Measurements from ENCODE around the gene LRMDA. TPM values are rescaled to one million over a fixed set of nuclear protein-coding genes. Genes with fewer than 3 reads are reported as not detected.

The LRMDA gene
- total and polyA plus RNA-seq, 2 of the 13 experiments (the other 11 are each of a cell fraction or from before 2014, with no cell fraction given) = 13.4 to 22.0 TPM

DNA sequence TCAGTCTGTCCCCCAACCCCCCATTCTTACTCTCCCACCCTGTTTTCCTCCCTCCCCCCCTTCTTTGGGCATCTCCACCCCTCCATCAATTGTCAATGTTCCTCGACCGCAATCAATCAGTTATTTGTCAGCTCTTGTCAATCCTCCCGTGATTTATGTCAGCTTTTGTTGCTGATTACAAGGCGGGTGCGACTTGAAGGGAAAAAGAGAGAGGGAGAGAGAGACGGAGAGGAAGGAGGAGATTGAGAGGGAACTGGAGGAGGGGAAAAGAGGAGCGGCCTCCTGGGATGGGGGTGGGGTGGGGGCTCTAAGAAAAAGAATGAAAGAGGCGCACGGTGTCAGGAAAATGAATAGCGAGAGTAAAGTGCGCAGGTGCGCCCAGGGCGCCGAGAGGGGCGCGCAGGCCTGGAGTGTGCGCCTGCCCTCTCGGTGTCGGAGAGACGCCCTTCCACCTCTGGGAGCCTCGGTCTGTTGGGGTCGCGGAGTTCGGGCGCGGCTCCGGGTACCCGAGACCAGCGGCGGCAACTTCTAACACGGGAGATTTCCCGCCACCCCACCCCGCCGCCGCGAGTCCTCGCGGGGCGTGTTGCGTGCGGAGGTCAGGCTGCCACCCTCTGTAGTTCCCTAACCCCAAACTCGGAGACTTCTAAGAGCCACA lies 28.8 kb upstream of the LRMDA start (continued):
- TF ChIP-seq, protein P1, sequence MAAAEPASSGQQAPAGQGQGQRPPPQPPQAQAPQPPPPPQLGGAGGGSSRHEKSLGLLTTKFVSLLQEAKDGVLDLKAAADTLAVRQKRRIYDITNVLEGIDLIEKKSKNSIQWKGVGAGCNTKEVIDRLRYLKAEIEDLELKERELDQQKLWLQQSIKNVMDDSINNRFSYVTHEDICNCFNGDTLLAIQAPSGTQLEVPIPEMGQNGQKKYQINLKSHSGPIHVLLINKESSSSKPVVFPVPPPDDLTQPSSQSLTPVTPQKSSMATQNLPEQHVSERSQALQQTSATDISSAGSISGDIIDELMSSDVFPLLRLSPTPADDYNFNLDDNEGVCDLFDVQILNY (CRISPR knock-in tag; conservative IDR thresholded peaks at IDR 0.05) = no peak
- TF ChIP-seq ZNF672 (CRISPR knock-in tag; IDR thresholded peaks at IDR 0.05) = no peak
- no peak for TF ChIP-seq ETV5 (CRISPR knock-in tag; IDR thresholded peaks at IDR 0.05; ENCODE audit: borderline replicate concordance)
- TF ChIP-seq CHCHD3 (CRISPR knock-in tag; IDR thresholded peaks at IDR 0.05) = no peak
- no peak for TF ChIP-seq ARNT (IDR thresholded peaks at IDR 0.05)
- TF ChIP-seq NR2F2 (IDR thresholded peaks at IDR 0.05; ENCODE audit: borderline replicate concordance, low read depth) = no peak; the same call in 1 of the 2 replicates
- TF ChIP-seq, protein P2, sequence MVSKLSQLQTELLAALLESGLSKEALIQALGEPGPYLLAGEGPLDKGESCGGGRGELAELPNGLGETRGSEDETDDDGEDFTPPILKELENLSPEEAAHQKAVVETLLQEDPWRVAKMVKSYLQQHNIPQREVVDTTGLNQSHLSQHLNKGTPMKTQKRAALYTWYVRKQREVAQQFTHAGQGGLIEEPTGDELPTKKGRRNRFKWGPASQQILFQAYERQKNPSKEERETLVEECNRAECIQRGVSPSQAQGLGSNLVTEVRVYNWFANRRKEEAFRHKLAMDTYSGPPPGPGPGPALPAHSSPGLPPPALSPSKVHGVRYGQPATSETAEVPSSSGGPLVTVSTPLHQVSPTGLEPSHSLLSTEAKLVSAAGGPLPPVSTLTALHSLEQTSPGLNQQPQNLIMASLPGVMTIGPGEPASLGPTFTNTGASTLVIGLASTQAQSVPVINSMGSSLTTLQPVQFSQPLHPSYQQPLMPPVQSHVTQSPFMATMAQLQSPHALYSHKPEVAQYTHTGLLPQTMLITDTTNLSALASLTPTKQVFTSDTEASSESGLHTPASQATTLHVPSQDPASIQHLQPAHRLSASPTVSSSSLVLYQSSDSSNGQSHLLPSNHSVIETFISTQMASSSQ (IDR thresholded peaks at IDR 0.05; ENCODE audit: low read depth) = no peak
- TF ChIP-seq, protein P2 (CRISPR knock-in tag; IDR thresholded peaks at IDR 0.05; ENCODE audit: borderline replicate concordance) = no peak
- TF ChIP-seq, protein P3, sequence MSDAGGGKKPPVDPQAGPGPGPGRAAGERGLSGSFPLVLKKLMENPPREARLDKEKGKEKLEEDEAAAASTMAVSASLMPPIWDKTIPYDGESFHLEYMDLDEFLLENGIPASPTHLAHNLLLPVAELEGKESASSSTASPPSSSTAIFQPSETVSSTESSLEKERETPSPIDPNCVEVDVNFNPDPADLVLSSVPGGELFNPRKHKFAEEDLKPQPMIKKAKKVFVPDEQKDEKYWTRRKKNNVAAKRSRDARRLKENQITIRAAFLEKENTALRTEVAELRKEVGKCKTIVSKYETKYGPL (CRISPR knock-in tag; IDR thresholded peaks at IDR 0.05) = no peak
- TF ChIP-seq, protein P4, sequence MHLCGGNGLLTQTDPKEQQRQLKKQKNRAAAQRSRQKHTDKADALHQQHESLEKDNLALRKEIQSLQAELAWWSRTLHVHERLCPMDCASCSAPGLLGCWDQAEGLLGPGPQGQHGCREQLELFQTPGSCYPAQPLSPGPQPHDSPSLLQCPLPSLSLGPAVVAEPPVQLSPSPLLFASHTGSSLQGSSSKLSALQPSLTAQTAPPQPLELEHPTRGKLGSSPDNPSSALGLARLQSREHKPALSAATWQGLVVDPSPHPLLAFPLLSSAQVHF (CRISPR knock-in tag; IDR thresholded peaks at IDR 0.05) = no peak
- no peak for TF ChIP-seq ZFP37 (CRISPR knock-in tag; IDR thresholded peaks at IDR 0.05; ENCODE audit: borderline replicate concordance)
- TF ChIP-seq, protein P5, sequence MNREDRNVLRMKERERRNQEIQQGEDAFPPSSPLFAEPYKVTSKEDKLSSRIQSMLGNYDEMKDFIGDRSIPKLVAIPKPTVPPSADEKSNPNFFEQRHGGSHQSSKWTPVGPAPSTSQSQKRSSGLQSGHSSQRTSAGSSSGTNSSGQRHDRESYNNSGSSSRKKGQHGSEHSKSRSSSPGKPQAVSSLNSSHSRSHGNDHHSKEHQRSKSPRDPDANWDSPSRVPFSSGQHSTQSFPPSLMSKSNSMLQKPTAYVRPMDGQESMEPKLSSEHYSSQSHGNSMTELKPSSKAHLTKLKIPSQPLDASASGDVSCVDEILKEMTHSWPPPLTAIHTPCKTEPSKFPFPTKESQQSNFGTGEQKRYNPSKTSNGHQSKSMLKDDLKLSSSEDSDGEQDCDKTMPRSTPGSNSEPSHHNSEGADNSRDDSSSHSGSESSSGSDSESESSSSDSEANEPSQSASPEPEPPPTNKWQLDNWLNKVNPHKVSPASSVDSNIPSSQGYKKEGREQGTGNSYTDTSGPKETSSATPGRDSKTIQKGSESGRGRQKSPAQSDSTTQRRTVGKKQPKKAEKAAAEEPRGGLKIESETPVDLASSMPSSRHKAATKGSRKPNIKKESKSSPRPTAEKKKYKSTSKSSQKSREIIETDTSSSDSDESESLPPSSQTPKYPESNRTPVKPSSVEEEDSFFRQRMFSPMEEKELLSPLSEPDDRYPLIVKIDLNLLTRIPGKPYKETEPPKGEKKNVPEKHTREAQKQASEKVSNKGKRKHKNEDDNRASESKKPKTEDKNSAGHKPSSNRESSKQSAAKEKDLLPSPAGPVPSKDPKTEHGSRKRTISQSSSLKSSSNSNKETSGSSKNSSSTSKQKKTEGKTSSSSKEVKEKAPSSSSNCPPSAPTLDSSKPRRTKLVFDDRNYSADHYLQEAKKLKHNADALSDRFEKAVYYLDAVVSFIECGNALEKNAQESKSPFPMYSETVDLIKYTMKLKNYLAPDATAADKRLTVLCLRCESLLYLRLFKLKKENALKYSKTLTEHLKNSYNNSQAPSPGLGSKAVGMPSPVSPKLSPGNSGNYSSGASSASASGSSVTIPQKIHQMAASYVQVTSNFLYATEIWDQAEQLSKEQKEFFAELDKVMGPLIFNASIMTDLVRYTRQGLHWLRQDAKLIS (CRISPR knock-in tag; IDR thresholded peaks at IDR 0.05) = no peak
- no peak for TF ChIP-seq ZNF234 (CRISPR knock-in tag; conservative IDR thresholded peaks at IDR 0.05)
- TF ChIP-seq MAFG (CRISPR knock-in tag; IDR thresholded peaks at IDR 0.05) = no peak
- no peak for TF ChIP-seq AHR (CRISPR knock-in tag; IDR thresholded peaks at IDR 0.05)
- no peak for TF ChIP-seq CBX1 (IDR thresholded peaks at IDR 0.05; ENCODE audit: low read depth)
- TF ChIP-seq ZNF781 (CRISPR knock-in tag; IDR thresholded peaks at IDR 0.05; ENCODE audit: borderline replicate concordance, not compliant biosample characterization) = peak; percentile 5
- TF ChIP-seq, protein P6, sequence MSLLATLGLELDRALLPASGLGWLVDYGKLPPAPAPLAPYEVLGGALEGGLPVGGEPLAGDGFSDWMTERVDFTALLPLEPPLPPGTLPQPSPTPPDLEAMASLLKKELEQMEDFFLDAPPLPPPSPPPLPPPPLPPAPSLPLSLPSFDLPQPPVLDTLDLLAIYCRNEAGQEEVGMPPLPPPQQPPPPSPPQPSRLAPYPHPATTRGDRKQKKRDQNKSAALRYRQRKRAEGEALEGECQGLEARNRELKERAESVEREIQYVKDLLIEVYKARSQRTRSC (CRISPR knock-in tag; IDR thresholded peaks at IDR 0.05; ENCODE audit: low read depth) = no peak
- TF ChIP-seq ISX (CRISPR knock-in tag; conservative IDR thresholded peaks at IDR 0.05) = peak; percentile 66; the same call in 1 of the 2 replicates

All from HepG2 (cell line).